ENCODE measurements around the gene IDI2. TPM values are rescaled to one million over a fixed set of nuclear protein-coding genes. Genes with fewer than 3 reads are reported as not detected.

The IDI2 gene
- total RNA-seq, 4 donors from 2014 or later = 0.30 TPM; not detected in 3

DNA sequence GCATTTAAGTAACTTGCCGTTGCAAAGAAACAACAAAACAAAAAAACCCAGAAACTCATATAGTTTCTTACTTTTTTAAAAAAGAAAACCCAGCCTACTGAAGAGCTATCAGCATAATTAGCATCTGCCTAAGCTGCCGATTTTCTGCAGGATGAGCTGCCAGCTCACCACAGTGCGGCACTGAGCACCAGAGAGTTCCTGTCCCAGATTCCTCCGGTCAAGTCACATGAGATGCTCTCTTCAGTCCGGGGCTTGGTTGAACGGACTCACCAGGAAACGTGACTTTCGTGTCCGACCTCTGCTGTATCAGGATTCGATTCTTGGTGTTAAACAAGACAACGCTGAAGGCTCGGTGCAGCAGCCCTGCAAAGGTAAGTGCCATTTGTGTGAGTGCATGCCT lies 3.2 kb downstream of the IDI2 start:
- TF ChIP-seq, protein P1, sequence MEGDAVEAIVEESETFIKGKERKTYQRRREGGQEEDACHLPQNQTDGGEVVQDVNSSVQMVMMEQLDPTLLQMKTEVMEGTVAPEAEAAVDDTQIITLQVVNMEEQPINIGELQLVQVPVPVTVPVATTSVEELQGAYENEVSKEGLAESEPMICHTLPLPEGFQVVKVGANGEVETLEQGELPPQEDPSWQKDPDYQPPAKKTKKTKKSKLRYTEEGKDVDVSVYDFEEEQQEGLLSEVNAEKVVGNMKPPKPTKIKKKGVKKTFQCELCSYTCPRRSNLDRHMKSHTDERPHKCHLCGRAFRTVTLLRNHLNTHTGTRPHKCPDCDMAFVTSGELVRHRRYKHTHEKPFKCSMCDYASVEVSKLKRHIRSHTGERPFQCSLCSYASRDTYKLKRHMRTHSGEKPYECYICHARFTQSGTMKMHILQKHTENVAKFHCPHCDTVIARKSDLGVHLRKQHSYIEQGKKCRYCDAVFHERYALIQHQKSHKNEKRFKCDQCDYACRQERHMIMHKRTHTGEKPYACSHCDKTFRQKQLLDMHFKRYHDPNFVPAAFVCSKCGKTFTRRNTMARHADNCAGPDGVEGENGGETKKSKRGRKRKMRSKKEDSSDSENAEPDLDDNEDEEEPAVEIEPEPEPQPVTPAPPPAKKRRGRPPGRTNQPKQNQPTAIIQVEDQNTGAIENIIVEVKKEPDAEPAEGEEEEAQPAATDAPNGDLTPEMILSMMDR (IDR thresholded peaks at IDR 0.05) = no peak

DNA sequence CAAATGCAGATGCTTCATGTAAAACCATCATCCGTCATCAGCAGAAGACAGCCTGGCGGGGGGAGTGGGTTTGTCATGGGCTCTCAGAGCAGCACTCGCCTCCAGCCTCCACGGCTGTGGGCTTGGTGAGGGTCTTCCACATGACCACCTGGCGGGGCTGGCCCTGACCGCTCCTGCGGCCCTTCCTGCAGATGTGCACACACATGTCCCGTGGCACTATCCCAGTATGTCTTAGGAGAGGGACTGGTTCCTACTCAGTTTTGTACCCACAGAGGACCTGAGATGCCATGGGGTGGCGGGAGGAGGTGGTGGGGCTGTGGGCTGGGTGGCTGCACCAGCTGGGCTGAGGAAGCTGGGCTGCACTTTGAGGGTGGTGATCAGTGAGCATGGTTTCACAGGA lies 4.7 kb downstream of the IDI2 start:
- no peak for DNase-seq (ENCODE audit: low spot score in 2 of 2)
- Histone ChIP-seq H3K27me3 (no peaks in the 10 kb centered on the region), H3K9me3 (no peaks in the 10 kb centered on the region), H3K4me1 (no peaks in the 10 kb centered on the region), H3K27ac (no peak overlapping the region), H3K36me3 (peaks cover 0 to 47% (median 14%) of the 10 kb centered on the region in 3 donors), H3K4me3 (no peak overlapping the region)
- TF ChIP-seq POLR2A (IDR thresholded peaks at IDR 0.05) = no peak
- TF ChIP-seq EP300 (IDR thresholded peaks at IDR 0.05) = no peak
- TF ChIP-seq, protein P1 (IDR thresholded peaks at IDR 0.05) = no peak
- 88 to 95% methylated on average over 8 to 9 of the region's 9 CpGs for WGBS, 2 donors

More for the DNA sequence above, 3.2 kb downstream of the IDI2 start:
- DNase-seq (ENCODE audit: low spot score in 2 of 2) = no peak
- Histone ChIP-seq H3K36me3 (peaks cover 0 to 33% (median 0%) of the 10 kb centered on the region in 3 donors), H3K27ac (no peak overlapping the region), H3K4me1 (no peaks in the 10 kb centered on the region), H3K27me3 (no peaks in the 10 kb centered on the region), H3K9me3 (no peaks in the 10 kb centered on the region), H3K4me3 (no peak overlapping the region)
- WGBS, 2 donors = 85 to 88% methylated on average over 12 of the region's 12 CpGs

DNA sequence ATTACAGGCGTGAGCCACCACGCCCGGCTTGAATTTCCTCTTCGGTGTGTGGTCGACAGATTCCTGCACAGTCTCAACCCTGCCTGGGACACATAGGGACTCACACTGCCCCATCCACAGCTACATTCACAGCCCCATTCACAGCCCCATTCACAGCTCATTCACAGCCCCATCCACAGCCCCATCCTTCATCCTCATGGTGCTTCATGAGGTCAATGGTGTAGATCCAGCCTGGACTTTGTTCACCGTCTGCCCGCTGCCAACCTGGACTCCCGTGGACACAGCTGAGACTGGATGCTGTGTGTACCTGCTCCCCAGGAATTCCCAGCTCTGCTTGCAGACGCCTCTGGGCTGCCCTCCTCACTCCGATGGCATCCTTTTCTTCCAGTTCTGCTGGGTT lies 5.2 kb downstream of the IDI2 start:
- 87 to 96% methylated on average over 10 of the region's 10 CpGs for WGBS, 2 donors
- H3K27me3 ChIP-seq = no peaks in the 10 kb centered on the region
- H3K9me3 ChIP-seq = no peaks in the 10 kb centered on the region
- DNase-seq (ENCODE audit: low spot score in 2 of 2) = no peak
- H3K27ac ChIP-seq = no peak overlapping the region
- peaks cover 0 to 52% (median 17%) of the 10 kb centered on the region in 3 donors for H3K36me3 ChIP-seq
- no peaks in the 10 kb centered on the region for H3K4me1 ChIP-seq
- TF ChIP-seq POLR2A (IDR thresholded peaks at IDR 0.05) (no peak), EP300 (IDR thresholded peaks at IDR 0.05) (no peak)
- no peak overlapping the region for H3K4me3 ChIP-seq

DNA sequence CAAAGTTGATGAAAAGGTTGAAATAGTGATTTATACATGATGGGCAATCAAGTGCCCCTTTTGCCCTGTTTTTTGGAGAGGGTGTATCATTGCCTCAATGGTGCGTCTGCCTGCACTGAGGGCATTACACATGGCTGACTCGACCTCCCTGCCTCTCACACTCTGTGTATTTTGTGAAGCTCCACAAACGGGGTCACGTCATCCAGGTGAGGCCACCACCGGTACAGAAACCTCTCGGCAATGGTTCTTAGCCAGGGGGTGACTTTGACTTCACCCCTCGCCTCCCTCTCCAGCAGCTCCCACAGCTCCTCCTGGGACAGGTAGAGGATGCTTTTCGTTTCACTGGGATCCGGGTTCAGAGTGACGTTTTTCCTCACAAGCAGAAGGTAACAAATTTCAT lies 6.3 kb downstream of the IDI2 start:
- Histone ChIP-seq H3K4me3 (no peak overlapping the region), H3K9me3 (no peaks in the 10 kb centered on the region), H3K4me1 (no peaks in the 10 kb centered on the region), H3K36me3 (peaks cover 0 to 61% (median 22%) of the 10 kb centered on the region in 3 donors), H3K27ac (no peak overlapping the region), H3K27me3 (no peaks in the 10 kb centered on the region)
- DNase-seq (ENCODE audit: low spot score in 2 of 2) = no peak
- 90 to 92% methylated on average over 10 of the region's 10 CpGs for WGBS, 2 donors
- TF ChIP-seq POLR2A (IDR thresholded peaks at IDR 0.05) = no peak
- TF ChIP-seq EP300 (IDR thresholded peaks at IDR 0.05) = no peak
- TF ChIP-seq, protein P1 (IDR thresholded peaks at IDR 0.05) = no peak

DNA sequence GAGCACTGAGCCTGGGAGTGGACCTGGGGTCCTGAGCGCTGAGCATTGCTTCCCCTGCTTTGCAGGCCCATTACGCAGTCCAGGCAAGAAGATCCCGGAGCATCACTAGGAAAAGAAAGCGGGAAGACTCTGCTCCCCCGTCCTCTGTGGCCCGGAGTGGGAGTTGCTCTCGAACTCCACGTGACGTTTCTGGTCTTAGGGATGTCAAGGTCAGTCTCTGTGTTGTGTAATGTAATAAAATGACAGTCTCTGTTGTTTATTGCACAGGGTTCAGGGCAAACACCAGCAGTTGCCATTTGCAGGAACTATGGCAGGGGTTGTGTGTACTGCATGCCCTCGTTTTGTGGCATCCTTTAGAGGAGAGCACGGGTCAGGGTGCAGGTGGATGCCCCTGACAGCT lies 10.0 kb downstream of the IDI2 start:
- Histone ChIP-seq H3K4me3 (no peak overlapping the region), H3K4me1 (no peaks in the 10 kb centered on the region), H3K27ac (no peak overlapping the region), H3K36me3 (peaks cover 8 to 98% (median 41%) of the 10 kb centered on the region in 3 donors), H3K9me3 (no peaks in the 10 kb centered on the region), H3K27me3 (no peaks in the 10 kb centered on the region)
- DNase-seq (ENCODE audit: low spot score in 2 of 2) = no peak
- TF ChIP-seq, protein P1 (IDR thresholded peaks at IDR 0.05) = no peak
- 85 to 95% methylated on average over 10 to 11 of the region's 11 CpGs for WGBS, 2 donors

DNA sequence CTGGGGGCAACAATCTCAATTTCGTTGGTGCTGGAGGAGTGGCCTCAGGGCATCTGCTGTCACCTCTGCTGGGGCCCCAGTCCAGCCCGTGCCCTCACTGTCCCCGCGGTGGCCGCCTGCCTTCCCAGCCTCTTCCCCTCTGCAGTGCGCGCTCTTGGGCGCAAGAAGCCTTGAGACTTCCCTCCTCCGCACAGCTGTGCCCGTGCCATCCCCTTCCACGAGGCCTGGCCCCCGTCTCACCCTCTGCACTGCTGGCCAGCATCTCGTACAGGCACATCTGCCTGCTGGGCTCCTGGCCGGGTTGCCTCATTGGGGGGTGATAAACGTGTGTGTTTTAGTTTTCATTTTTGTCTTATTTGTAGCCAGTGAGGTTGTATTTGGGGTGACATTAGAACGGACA lies 14.0 kb downstream of the IDI2 start:
- no peaks in the 10 kb centered on the region for H3K27me3 ChIP-seq
- 93 to 95% methylated on average over 16 of the region's 16 CpGs for WGBS, 2 donors
- peaks cover 14 to 96% (median 50%) of the 10 kb centered on the region in 3 donors for H3K36me3 ChIP-seq
- no peaks in the 10 kb centered on the region for H3K9me3 ChIP-seq
- H3K4me1 ChIP-seq = no peaks in the 10 kb centered on the region
- no peak overlapping the region for H3K4me3 ChIP-seq
- no peak for DNase-seq (ENCODE audit: low spot score in 2 of 2)
- TF ChIP-seq POLR2A (IDR thresholded peaks at IDR 0.05) (no peak), EP300 (IDR thresholded peaks at IDR 0.05) (no peak)
- no peak overlapping the region for H3K27ac ChIP-seq

All from tibial nerve (tissue), 4 donors.